ENCODE measurements around the gene SENP5. TPM values are rescaled to one million over a fixed set of nuclear protein-coding genes. Genes with fewer than 3 reads are reported as not detected.
"Not testable (repeated sequence)": the region's sequence is repeated elsewhere in the genome, so short reads cannot be mapped to it uniquely, and the experiment has no call there.

Gene SENP5, protein sequence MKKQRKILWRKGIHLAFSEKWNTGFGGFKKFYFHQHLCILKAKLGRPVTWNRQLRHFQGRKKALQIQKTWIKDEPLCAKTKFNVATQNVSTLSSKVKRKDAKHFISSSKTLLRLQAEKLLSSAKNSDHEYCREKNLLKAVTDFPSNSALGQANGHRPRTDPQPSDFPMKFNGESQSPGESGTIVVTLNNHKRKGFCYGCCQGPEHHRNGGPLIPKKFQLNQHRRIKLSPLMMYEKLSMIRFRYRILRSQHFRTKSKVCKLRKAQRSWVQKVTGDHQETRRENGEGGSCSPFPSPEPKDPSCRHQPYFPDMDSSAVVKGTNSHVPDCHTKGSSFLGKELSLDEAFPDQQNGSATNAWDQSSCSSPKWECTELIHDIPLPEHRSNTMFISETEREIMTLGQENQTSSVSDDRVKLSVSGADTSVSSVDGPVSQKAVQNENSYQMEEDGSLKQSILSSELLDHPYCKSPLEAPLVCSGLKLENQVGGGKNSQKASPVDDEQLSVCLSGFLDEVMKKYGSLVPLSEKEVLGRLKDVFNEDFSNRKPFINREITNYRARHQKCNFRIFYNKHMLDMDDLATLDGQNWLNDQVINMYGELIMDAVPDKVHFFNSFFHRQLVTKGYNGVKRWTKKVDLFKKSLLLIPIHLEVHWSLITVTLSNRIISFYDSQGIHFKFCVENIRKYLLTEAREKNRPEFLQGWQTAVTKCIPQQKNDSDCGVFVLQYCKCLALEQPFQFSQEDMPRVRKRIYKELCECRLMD
- total RNA-seq (2014; rRNA removed; shearing (Covaris generic)) = 18.8 and 21.1 TPM in 2 replicates

- peak; percentile 92 for DNase-seq (ENCODE audit: low spot score)
Measured at GRCh38 chr3:196867507-196868296, at the start of gene SENP5. TSS of gene SENP5 (plus strand) at chr3:196867920. CDS start at chr3:196885182, 17,262 bp downstream.

DNA sequence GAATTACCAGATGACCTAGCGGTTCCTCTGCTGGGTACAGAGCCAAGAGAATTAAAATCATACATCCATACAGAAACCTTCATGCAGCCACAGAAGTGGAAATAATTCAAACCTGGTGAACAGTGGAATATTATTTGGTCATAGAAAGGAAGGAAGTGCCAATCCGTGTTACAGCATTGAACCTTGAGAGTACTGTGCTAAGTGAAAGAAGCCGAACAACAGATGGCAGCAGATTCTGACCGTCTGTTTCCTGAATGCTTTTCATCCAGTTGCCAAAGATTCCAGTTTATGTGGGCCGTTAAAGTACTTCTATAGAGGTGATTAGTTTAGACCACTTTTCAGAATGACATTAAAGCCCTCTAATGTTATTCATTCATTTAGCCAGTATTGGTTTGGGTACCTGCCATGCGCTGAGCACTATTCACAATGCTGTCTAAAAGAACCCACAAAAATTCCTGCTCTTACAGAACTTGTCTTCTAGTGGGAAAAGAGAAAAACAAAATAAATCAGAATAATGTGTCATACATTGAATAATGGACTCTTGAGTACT is 45.8 kb upstream of the SENP5 start:
- no peak for DNase-seq (ENCODE audit: low spot score)

- DNase-seq (ENCODE audit: low spot score) = not testable (repeated sequence)
Measured at GRCh38 chr3:196829651-196830050, 38.1 kb upstream of the SENP5 start.

DNA sequence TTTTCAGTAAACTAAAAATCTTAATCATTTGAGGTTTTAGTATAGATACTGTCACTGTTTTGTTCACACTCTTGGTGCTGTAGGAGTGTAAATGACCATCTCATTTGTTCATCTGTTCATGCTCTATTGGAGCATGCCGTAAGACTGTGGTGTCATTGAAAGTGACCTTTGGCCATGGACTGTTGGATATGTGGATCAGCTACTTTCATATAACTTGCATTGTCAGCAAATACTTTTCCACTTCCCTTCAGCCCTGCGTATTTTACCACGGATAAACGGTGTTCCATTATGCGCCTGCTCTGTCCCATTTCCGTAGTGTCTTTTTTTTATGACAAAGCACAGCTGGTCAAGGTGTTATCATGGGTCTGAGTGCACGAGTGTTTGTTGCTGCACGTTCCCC is 32.6 kb upstream of the SENP5 start:
- DNase-seq (ENCODE audit: low spot score) = no peak

DNA sequence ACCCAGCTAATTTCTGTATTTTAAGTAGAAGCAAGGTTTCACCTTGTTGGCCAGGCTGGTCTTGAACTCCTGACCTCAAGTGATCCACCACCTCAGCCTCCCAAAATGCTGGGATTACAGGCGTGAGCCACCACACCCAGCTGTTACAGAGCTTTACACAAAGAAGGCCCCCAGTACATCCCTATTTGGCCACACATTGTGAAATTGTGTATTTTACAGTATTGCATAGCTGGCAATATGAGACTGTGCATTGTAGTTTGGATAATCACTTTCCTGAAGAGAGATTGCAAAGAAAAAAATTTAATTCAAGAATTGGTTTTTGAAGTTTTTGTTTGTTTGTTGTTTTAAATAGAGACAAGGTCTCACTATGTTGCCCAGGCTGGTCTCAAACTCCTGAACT is 31.1 kb upstream of the SENP5 start:
- not testable (repeated sequence) for DNase-seq (ENCODE audit: low spot score)

- DNase-seq (ENCODE audit: low spot score) = peak; percentile 72
Measured at GRCh38 chr3:196837819-196838420, 29.8 kb upstream of the SENP5 start.

DNA sequence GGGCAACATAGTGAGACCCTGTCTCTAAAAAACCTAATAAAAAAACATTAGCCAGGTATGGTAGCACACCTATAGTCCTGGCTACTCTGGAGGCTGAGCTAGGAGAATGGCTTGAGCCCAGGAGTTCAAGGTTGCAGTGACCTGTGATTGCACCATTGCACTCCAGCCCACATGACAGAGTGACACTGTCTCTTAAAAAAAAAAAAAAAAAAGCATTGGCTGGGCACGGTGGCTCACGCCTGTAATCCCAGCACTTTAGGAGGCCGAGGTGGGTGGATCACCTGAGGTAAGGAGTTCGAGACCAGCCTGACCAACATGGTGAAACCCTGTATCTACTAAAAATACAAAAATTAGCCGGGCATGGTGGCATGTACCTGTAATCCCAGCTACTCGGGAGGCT is 28.4 kb upstream of the SENP5 start:
- not testable (repeated sequence) for DNase-seq (ENCODE audit: low spot score)

DNA sequence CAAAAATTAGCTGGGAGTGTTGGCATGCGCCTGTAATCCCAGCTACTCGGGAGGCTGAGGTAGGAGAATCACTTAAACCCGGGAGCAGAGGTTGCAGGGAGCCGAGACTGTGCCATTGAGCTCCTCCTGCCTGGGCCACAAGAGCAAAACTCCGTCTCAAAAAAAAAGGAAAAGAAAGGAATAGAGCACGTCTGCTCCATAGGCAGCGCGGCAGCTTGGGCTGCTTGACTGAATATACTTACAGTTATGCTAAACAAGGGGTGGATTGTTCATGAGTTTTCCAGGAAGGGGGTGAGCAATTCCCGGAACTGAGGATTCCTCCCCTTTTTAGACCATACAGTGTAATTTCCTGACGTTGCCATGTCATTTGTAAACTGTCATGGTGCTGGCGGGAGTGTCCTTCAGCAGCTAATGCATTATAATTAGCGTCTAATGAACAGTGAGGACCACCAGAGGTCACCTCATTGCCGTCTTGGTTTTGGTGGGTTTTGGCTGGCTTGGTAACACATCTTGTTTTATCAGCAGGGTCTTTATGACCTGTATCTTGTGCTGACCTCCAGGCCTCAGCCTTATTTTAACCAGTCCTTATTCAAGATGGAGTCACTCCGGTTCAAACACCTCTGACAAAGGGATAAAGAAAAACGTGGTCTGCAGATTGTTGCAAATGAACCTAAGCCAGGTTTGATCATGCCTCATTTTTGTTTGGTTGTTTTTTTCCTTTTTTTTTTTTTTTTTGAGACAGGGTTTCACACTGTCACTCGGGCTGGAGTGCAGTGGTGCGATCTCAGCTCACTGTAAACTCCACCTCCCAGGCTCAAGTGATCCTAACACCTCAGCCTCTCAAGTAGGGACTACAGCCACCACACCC is 24.9 kb upstream of the SENP5 start:
- no peak for DNase-seq (ENCODE audit: low spot score)

GRCh38 chr3:196843435-196844110 is 24.1 kb upstream of the SENP5 start:
- no peak for DNase-seq (ENCODE audit: low spot score)

DNA sequence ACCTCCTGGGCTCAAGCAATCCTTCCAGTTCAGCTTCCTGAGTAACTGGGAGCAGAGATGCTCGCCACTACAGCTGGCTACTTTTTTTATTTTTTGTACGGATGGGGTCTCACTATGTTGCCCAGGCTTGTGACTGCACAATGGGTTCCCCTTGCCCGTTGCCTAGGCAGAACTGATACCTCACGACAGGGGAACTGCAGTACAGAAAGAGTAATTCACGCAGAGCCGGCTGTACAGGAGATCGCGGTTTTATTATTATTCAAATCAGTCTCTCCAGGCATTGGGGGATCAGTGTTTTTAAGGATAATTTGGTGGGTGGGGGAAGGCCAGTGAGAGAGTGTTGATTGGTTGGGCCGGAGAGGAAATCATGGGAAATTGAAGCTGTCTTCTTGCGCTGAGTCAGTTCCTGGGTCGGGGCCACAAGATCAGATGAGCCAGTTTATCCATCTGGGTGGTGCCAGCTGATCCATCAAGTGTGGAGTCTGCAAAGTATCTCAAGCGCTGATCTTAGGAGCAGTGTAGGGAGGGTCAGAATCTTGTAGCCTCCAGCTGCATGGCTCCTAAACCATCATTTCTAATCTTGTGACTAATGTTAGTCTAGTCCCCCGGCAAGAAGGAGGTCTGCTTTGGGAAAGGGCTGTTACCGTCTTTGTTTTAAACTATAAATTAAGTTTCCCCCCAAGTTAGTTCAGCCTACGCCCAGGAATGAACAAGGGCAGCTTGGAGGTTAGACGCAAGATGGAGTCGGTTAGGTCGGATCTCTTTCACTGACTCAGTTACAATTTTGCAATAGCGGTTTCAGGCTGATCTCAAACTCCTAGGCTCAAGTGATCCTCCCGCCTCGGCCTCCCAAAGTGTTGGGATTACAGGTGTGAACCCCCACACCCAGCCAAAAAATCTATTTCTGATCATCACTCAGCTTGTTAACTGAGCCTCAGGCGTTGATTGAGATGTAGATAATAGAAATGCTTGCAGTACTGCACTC is 23.2 kb upstream of the SENP5 start:
- not testable (repeated sequence) for DNase-seq (ENCODE audit: low spot score)

DNA sequence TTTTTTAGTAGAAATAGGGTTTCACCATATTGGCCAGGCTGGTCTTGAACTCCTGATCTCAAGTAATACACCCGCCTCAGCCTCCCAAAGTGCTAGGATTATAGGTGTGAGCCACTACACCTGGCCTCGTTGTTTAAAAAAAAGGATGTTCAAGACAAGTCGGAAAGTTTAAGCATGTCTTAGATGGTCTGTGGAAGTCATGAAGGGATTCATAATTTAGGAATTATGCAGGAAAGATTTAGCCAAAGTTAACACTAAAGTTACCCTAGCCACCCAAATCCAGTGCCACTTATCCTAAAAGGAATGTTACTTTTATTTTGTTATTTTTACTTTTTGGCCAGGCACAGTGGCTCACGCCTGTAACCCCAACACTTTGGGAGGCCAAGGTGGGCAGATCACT is 19.3 kb upstream of the SENP5 start:
- not testable (repeated sequence) for DNase-seq (ENCODE audit: low spot score)

- no peak for DNase-seq (ENCODE audit: low spot score)
Measured at GRCh38 chr3:196849180-196849741, 18.5 kb upstream of the SENP5 start.

- not testable (repeated sequence) for DNase-seq (ENCODE audit: low spot score)
Measured at GRCh38 chr3:196863000-196863399, 4.7 kb upstream of the SENP5 start.

DNA sequence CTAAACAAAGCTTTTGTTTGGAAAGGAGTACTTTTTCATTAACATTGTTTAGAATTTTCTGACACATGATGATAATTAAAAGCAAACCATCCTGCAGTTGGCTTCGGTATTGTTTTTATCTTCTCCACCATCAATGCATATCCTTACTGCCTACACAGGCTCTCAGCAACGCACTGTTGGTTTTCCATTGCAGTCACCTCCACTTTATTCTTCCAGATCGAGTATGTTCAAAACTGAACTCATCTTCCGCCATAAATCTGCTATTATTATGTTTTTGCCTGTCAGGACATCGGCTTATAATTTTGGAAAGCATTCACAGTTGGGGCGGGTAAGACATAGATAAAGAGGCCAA is 589 bp upstream of the SENP5 start:
- peak; percentile 2 for DNase-seq (ENCODE audit: low spot score)

DNA sequence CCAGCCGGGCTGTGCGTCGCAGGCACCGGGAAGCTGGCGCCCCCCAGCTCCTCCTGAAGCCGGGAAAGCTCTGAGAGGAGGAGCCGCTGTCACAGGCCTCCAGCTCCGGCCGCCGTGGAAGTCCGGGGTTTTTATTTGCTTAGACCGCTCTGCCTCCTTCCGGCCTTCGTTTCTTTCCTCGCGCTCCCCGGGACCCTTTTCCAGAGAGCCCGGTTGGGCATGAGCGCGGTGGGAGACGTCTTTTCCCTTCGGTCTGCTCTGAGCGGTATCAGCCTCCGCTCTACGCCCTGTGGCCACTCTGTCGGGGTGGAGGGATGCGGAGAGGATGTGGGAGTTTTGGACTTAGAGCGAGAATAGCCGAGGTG is 559 bp downstream of the SENP5 start:
- peak; percentile 44 for DNase-seq (ENCODE audit: low spot score)

GRCh38 chr3:196872316-196872715 is 4.6 kb downstream of the SENP5 start:
- DNase-seq (ENCODE audit: low spot score) = no peak

- DNase-seq (ENCODE audit: low spot score) = not testable (repeated sequence)
Measured at GRCh38 chr3:196874511-196875094, 6.9 kb downstream of the SENP5 start.

DNA sequence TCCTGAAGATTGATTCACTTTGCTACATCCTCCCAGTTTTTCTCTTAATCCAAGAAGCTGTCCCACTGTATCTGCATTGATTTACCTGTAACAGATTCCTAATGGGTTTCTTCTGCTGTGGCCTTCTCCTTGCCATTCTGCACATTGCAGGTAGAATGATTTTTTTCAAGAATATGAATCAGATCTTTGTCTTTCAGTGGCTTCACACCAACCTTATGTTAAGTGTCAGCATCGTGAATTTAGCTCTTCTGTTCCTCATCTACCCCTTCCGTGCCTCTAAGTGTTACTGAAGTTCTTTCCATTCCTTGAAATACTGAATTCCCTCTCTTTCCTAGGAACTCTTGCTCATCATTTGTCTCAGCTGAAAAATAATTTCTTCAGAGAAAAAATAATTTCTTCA is 7.5 kb downstream of the SENP5 start:
- DNase-seq (ENCODE audit: low spot score) = no peak

All from HT-29 (cell line).